Stimulated activated CD8-positive, alpha-beta memory T cell treated with anti-CD3 and anti-CD28 coated beads, Interleukin-7, amount 100 ng/mL, for 24 hours (primary cell): ENCODE measurements around the gene KIAA1549.
"Not testable (repeated sequence)": the region's sequence is repeated elsewhere in the genome, so short reads cannot be mapped to it uniquely, and the experiment has no call there.

Source experiments
- DNase-seq: peaks from one replicate; pipeline ENCODE4 v3.0.0-alpha.2; 2020; ENCODE audit warnings: low read depth

Gene KIAA1549

DNA sequence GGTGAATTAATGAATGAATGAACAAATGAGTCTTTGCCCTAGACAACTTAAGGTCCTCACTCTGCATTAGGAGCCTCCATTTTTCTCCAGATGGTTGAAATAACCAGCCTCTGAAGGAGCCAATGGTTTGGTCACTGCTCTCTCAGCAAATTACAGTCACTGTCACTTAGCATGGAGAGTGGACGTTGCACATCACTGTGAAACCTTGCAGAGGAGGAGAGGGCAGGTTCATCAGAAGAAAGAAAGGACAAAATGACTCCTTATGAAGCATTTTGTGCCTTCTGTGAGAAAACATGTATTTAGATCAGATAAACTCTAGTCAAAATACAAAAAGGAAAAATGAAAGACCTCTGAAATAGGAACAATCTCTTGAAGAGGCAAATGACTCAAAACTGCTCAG, 176.6 kb downstream of the KIAA1549 start:
- DNase-seq = no peak

DNA sequence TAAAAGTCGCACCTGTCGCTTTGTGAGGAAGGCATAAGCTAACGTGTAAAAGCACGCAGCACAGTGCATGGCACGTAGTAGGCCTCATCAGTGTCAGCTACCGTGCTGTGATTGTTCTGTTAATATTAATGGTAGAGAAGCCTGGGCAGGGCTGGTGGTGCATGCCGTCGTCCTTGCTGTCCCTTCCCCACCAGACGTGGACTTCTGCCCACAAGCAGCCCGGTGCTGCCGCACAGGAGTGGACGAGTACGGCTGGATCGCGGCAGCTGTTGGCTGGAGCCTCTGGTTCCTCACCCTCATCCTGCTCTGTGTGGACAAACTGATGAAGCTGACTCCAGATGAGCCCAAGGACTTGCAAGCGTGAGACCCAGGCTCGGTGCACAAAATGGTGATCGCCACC, 178.5 kb downstream of the KIAA1549 start:
- DNase-seq = no peak

- DNase-seq = no peak
Measured at GRCh38 chr7:138801256-138801655, 179.9 kb downstream of the KIAA1549 start.

DNA sequence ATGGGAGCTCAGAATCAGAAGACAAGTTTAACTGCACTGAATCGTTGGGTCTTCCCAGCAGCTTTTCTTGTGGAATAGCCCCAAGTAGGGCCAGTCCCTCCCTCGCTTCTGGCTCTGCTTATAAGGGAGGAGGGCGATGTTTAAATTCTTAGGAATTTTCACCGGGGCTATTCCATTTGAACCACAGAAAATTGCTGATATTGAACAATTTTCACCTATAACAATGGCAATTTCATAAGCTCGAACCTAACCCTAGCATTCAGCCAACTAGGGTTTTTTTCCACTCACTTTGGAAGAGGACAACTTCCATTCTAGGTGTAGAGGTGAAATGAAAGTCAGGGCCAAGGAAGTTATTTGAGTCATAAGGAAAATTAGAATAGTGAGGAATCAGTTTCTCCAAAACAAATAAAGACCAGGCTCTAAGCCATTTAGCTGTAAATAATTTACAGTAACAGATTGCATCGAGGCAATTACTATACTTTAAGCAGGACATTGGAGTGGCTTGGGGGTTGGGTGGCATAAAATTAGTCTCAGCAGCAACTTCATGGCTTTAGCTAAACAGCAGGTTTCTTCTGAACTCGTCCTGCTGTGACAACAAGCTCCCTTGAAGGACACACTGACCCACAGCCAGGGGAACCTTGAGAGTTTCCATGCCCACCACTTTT, 181.7 kb downstream of the KIAA1549 start:
- no peak for DNase-seq

GRCh38 chr7:138798836-138799235, 182.4 kb downstream of the KIAA1549 start:
- no peak for DNase-seq

DNA sequence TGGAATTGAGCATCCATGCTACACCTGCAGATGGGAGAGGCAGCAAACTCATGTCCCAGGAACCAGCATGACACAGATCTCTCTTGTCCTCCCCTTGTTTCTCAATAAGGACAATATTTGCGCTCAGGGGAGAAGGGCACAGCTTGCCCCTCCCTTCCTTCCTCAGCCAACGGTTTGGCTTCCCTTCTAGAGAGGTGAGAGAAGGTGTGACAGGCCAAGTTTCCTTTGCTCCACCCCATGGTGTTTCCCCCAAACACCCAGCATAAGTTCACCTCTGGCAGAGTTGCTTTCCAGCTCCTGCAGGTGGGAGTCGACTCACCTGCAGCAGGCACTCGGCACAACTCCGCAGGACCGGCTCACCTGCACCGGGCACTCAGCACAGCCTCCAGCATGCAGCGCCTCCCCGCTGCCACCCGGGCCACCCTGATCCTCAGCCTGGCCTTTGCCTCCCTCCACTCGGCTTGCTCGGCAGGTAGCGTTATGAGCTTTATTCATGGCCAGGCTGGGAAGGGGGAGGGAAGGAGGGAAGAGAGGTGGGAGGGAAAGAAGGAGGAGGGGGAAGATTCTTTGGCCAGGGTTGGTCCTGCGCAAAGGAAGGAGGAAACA, 183.4 kb downstream of the KIAA1549 start, which contains the start of the genes ATP6V0A4 and TMEM213:
TSS of gene ATP6V0A4 (minus strand) at position 482 of the 606 bp plus-strand sequence. CDS start 26,949 bp downstream, outside the sequence.
TSS of gene TMEM213 (plus strand) at position 280 of the 606 bp plus-strand sequence. CDS start at position 391, 111 bp downstream.
- no peak for DNase-seq

GRCh38 chr7:138797046-138797445, 184.1 kb downstream of the KIAA1549 start:
- not testable (repeated sequence) for DNase-seq

DNA sequence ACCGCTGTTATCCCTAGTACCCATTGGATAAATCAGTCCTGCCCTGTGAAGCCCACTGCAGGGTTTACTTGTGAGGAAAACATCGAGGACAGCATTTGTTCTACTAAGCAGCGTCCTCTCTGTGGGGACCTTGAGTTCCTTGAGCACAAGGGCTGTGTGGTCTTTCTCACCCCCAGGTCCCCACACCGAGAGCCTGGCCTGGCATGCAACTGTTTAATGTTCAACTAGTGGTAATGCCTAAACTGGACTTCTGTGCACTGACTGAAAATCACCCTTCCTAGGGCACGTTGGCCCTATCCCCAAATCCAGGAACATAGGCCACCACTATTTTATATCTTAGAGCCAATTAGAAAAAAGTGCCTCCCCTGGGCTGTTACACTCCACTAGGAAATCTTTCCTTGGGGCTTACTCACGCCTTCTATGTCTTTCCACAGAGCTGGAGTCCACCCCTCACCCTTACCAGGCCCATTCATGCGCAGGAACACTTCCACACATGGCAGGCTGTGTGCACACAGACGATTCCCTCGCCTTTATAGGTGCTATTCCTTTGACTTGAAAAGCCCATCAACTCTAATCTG, 185.1 kb downstream of the KIAA1549 start:
- DNase-seq = no peak

DNA sequence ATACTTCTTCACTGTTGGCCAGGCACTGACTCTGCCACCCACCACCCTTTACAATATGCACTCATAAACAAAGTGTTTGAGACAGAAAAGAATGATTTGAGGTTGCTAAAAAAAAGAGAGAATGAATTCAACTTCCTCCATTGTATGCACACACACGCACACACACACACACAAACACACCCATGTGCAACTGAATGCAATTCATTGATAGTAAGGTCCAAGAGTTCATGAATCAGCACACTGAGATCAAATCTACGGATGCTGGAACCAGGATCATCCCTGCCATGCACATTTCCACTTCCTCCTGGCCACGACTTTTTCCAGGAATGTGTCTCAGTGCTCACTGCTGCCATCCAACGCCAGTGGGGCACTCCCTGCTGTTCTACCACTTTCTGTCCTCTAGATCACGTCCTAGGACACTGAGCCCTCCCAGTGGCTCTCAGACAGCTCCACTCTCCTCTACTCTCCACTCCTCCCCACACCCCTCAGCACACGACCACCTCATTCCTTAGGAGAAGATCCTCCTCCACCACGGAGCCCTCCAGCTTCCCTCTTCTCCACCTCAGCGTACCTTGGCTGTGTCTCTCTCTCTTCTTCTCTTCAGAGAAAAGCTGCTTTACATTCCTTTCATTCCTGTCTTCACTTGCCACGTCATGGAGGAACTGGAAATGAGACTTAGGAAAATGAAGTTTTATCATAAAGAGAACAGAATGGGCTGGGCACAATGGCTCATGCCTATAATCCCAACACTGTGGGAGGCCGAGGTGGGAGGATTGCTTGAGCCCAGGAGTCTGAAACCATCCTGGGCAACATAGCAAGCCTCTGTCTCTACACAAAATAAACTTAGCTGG, 195.4 kb downstream of the KIAA1549 start:
- DNase-seq = no peak

DNA sequence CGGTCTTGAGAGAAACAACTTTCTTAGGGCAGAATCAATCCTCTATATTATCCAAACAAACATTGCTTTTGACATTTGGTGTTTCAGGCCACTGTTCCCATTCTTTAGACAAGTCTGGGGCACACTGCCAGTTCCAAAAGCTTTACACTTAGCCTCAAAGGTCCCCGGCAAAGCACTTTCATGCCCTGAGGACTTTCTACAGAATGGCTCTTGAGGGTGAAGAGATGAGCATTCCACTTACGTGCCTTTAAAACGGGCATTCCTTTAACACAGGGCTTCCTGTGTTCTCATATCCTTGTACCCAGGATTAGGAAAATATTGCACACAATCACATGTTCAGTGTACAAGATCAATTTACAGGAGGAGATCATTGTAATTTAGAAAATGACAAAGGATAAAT, 196.5 kb downstream of the KIAA1549 start:
- DNase-seq = no peak
